ENCODE results near the gene CCDC180. TPM values are rescaled to one million over a fixed set of nuclear protein-coding genes. Genes with fewer than 3 reads are reported as not detected.

Gene CCDC180
- total RNA-seq, 2 experiments from 2014 or later, result 1.1 to 2.3 TPM

- CTCF ChIA-PET, result no interaction called here
- intact Hi-C loops (cut with micrococcal nuclease), result no loop called here
- no peak for DNase-seq
- POLR2A ChIA-PET, result no interaction called here
- Mint-ChIP-seq H3K36me3 (peaks cover 27% of the 10 kb centered on the region), H3K4me3 (no peak overlapping the region), H3K4me1 (ENCODE audit: low read depth) (no peaks in the 10 kb centered on the region), H3K27me3 (no peaks in the 10 kb centered on the region), H3K27ac (no peak overlapping the region), H3K9me3 (peaks cover 22% of the 10 kb centered on the region)
Measured at GRCh38 chr9:97297889-97298288, 9.6 kb upstream of the CCDC180 start.

GRCh38 chr9:97299809-97300414 lies 7.5 kb upstream of the CCDC180 start:
- intact Hi-C loops (cut with micrococcal nuclease), result no loop called here
- CTCF ChIA-PET, result no interaction called here
- H3K27ac Mint-ChIP-seq, result no peak overlapping the region

GRCh38 chr9:97300586-97300985 lies 6.9 kb upstream of the CCDC180 start:
- Mint-ChIP-seq H3K4me1 (ENCODE audit: low read depth) (no peaks in the 10 kb centered on the region), H3K27ac (no peak overlapping the region), H3K9me3 (peaks cover 24% of the 10 kb centered on the region), H3K4me3 (no peak overlapping the region), H3K36me3 (peaks cover 10% of the 10 kb centered on the region), H3K27me3 (peaks cover under 1% of the 10 kb centered on the region)
- ChIA-PET CTCF (no interaction called here), POLR2A (no interaction called here)
- intact Hi-C loops (cut with micrococcal nuclease), result no loop called here
- no peak for DNase-seq

More at GRCh38 chr9:97299809-97300414, 7.5 kb upstream of the CCDC180 start:
- no peaks in the 10 kb centered on the region for H3K27me3 Mint-ChIP-seq
- no peak for DNase-seq
- no peak overlapping the region for H3K4me3 Mint-ChIP-seq
- peaks cover 17% of the 10 kb centered on the region for H3K36me3 Mint-ChIP-seq
- peaks cover 24% of the 10 kb centered on the region for H3K9me3 Mint-ChIP-seq
- POLR2A ChIA-PET, result no interaction called here
- no peaks in the 10 kb centered on the region for H3K4me1 Mint-ChIP-seq (ENCODE audit: low read depth)

GRCh38 chr9:97301974-97302373 lies 5.5 kb upstream of the CCDC180 start:
- no peak for DNase-seq
- intact Hi-C loops (cut with micrococcal nuclease), result no loop called here
- Mint-ChIP-seq H3K36me3 (peaks cover 10% of the 10 kb centered on the region), H3K27me3 (peaks cover 5% of the 10 kb centered on the region), H3K4me3 (no peak overlapping the region), H3K4me1 (ENCODE audit: low read depth) (no peaks in the 10 kb centered on the region), H3K9me3 (peaks cover 15% of the 10 kb centered on the region), H3K27ac (no peak overlapping the region)
- ChIA-PET POLR2A (no interaction called here), CTCF (no interaction called here)

- Mint-ChIP-seq H3K27me3 (peaks cover 5% of the 10 kb centered on the region), H3K27ac (no peak overlapping the region), H3K4me1 (ENCODE audit: low read depth) (no peaks in the 10 kb centered on the region), H3K9me3 (peaks cover 4% of the 10 kb centered on the region), H3K36me3 (no peaks in the 10 kb centered on the region), H3K4me3 (no peak overlapping the region)
- ChIA-PET CTCF (no interaction called here), POLR2A (no interaction called here)
- intact Hi-C loops (cut with micrococcal nuclease), result no loop called here
- DNase-seq, result no peak
Measured at GRCh38 chr9:97304586-97304985, 2.9 kb upstream of the CCDC180 start.

GRCh38 chr9:97305501-97306298 lies 1.8 kb upstream of the CCDC180 start:
- no peak overlapping the region for H3K27ac Mint-ChIP-seq
- intact Hi-C loops (cut with micrococcal nuclease), result no loop called here
- CTCF ChIA-PET, result no interaction called here
- DNase-seq, result no peak
- POLR2A ChIA-PET, result no interaction called here
- H3K27me3 Mint-ChIP-seq, result peaks cover 5% of the 10 kb centered on the region
- H3K4me1 Mint-ChIP-seq (ENCODE audit: low read depth), result no peaks in the 10 kb centered on the region
- peaks cover 4% of the 10 kb centered on the region for H3K9me3 Mint-ChIP-seq
- H3K36me3 Mint-ChIP-seq, result no peaks in the 10 kb centered on the region
- H3K4me3 Mint-ChIP-seq, result no peak overlapping the region

- H3K4me1 Mint-ChIP-seq (ENCODE audit: low read depth), result no peaks in the 10 kb centered on the region
- H3K4me3 Mint-ChIP-seq, result no peak overlapping the region
- H3K36me3 Mint-ChIP-seq, result no peaks in the 10 kb centered on the region
- peak; percentile 36 for DNase-seq
- peaks cover 5% of the 10 kb centered on the region for H3K27me3 Mint-ChIP-seq
- CTCF ChIA-PET, result no interaction called here
- intact Hi-C loops (cut with micrococcal nuclease), result no loop called here
- H3K27ac Mint-ChIP-seq, result no peak overlapping the region
- POLR2A ChIA-PET, result no interaction called here
- peaks cover 2% of the 10 kb centered on the region for H3K9me3 Mint-ChIP-seq
Measured at GRCh38 chr9:97307091-97307490, 368 bp upstream of the CCDC180 start.

GRCh38 chr9:97309260-97309659 lies 1.8 kb downstream of the CCDC180 start:
- H3K9me3 Mint-ChIP-seq, result peaks cover 2% of the 10 kb centered on the region
- peaks cover 5% of the 10 kb centered on the region for H3K36me3 Mint-ChIP-seq
- POLR2A ChIA-PET, result no interaction called here
- H3K27ac Mint-ChIP-seq, result no peak overlapping the region
- CTCF ChIA-PET, result no interaction called here
- no peak for DNase-seq
- peaks cover 5% of the 10 kb centered on the region for H3K27me3 Mint-ChIP-seq
- no peaks in the 10 kb centered on the region for H3K4me1 Mint-ChIP-seq (ENCODE audit: low read depth)
- no peak overlapping the region for H3K4me3 Mint-ChIP-seq
- intact Hi-C loops (cut with micrococcal nuclease), result no loop called here

GRCh38 chr9:97310023-97310422 lies 2.6 kb downstream of the CCDC180 start:
- Mint-ChIP-seq H3K27me3 (peaks cover 5% of the 10 kb centered on the region), H3K9me3 (no peaks in the 10 kb centered on the region), H3K27ac (no peak overlapping the region), H3K4me1 (ENCODE audit: low read depth) (no peaks in the 10 kb centered on the region), H3K4me3 (no peak overlapping the region), H3K36me3 (peaks cover 5% of the 10 kb centered on the region)
- ChIA-PET CTCF (no interaction called here), POLR2A (no interaction called here)
- intact Hi-C loops (cut with micrococcal nuclease), result no loop called here
- no peak for DNase-seq

GRCh38 chr9:97310896-97311295 lies 3.4 kb downstream of the CCDC180 start:
- ChIA-PET POLR2A (no interaction called here), CTCF (no interaction called here)
- Mint-ChIP-seq H3K4me1 (ENCODE audit: low read depth) (no peaks in the 10 kb centered on the region), H3K4me3 (no peak overlapping the region), H3K36me3 (peaks cover 6% of the 10 kb centered on the region), H3K27ac (no peak overlapping the region), H3K9me3 (no peaks in the 10 kb centered on the region), H3K27me3 (peaks cover 1% of the 10 kb centered on the region)
- intact Hi-C loops (cut with micrococcal nuclease), result no loop called here
- DNase-seq, result no peak

- Mint-ChIP-seq H3K27ac (no peak overlapping the region), H3K27me3 (no peaks in the 10 kb centered on the region), H3K4me1 (ENCODE audit: low read depth) (no peaks in the 10 kb centered on the region), H3K36me3 (peaks cover 6% of the 10 kb centered on the region), H3K9me3 (no peaks in the 10 kb centered on the region), H3K4me3 (no peak overlapping the region)
- DNase-seq, result no peak
- intact Hi-C loops (cut with micrococcal nuclease), result no loop called here
- CTCF ChIA-PET, result no interaction called here
- POLR2A ChIA-PET, result no interaction called here
Measured at GRCh38 chr9:97311798-97312500, 4.5 kb downstream of the CCDC180 start.

- CTCF ChIA-PET, result no interaction called here
- H3K9me3 Mint-ChIP-seq, result no peaks in the 10 kb centered on the region
- intact Hi-C loops (cut with micrococcal nuclease), result no loop called here
Measured at GRCh38 chr9:97312556-97312955, 5.1 kb downstream of the CCDC180 start.

GRCh38 chr9:97313243-97313642 lies 5.8 kb downstream of the CCDC180 start:
- Mint-ChIP-seq H3K4me3 (no peak overlapping the region), H3K27me3 (no peaks in the 10 kb centered on the region), H3K36me3 (peaks cover 6% of the 10 kb centered on the region), H3K4me1 (ENCODE audit: low read depth) (no peaks in the 10 kb centered on the region), H3K9me3 (no peaks in the 10 kb centered on the region), H3K27ac (no peak overlapping the region)
- ChIA-PET CTCF (no interaction called here), POLR2A (no interaction called here)
- intact Hi-C loops (cut with micrococcal nuclease), result no loop called here
- no peak for DNase-seq

More at GRCh38 chr9:97312556-97312955, 5.1 kb downstream of the CCDC180 start:
- no peak overlapping the region for H3K27ac Mint-ChIP-seq
- no peak for DNase-seq
- no peak overlapping the region for H3K4me3 Mint-ChIP-seq
- POLR2A ChIA-PET, result no interaction called here
- no peaks in the 10 kb centered on the region for H3K27me3 Mint-ChIP-seq
- H3K36me3 Mint-ChIP-seq, result peaks cover 6% of the 10 kb centered on the region
- no peaks in the 10 kb centered on the region for H3K4me1 Mint-ChIP-seq (ENCODE audit: low read depth)

All from activated CD4-positive, alpha-beta memory T cell treated with anti-CD3 and anti-CD28 coated beads for 36 hours (primary cell).